ENCODE data around the gene OSBPL6.

Gene OSBPL6

DNA sequence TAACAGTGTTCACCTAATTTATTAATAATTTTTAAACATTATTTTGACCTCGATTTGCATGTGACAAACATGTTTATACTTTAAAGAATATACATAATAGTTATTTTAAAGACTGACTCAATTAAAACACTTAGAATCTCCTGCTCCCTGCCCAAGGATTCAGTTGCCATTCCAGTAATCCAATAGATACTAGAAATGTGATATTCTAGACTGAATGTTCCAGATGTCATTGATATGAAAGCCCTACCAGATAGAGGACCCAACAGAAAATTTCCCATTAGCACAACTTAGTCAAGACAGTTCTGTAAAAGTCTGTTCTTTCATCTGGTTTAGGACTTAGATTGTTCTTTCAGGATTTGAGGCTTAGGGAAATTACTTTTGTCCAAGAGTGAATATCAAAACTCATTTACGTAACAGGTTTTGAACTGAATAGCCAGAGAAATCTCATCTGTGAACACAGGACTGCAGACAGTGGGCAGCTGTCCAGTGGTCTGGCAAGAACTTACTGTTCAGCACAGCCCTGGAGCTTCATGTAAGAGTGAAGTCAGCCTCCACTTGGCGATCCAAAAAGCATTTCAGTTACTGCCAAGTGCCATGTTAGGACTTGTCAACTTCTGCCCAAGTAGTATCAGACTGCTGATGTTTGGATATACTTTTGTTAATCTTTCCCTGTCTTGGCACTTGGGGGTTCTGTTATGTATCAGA, 77.5 kb downstream of the OSBPL6 start:
- peak; percentile 42; the same call in 1 of the 3 replicates for ATAC-seq
- TF ChIP-seq ZNF70 (CRISPR knock-in tag; IDR thresholded peaks at IDR 0.05) (no peak), ISL1 (CRISPR knock-in tag; IDR thresholded peaks at IDR 0.05) (no peak), ZNF8 (CRISPR knock-in tag; IDR thresholded peaks at IDR 0.05) (no peak), OSR1 (CRISPR knock-in tag; IDR thresholded peaks at IDR 0.05) (no peak), ZFP3 (CRISPR knock-in tag; IDR thresholded peaks at IDR 0.05) (no peak), TCF4 (CRISPR knock-in tag; IDR thresholded peaks at IDR 0.05; ENCODE audit: borderline replicate concordance) (no peak), ZNF565 (CRISPR knock-in tag; conservative IDR thresholded peaks at IDR 0.05; ENCODE audit: low read depth) (no peak), RARB (CRISPR knock-in tag; IDR thresholded peaks at IDR 0.05) (no peak), TOX (CRISPR knock-in tag; IDR thresholded peaks at IDR 0.05; ENCODE audit: borderline replicate concordance) (no peak), GLIS3 (CRISPR knock-in tag; IDR thresholded peaks at IDR 0.05) (no peak)
- TF ChIP-seq, protein P1, sequence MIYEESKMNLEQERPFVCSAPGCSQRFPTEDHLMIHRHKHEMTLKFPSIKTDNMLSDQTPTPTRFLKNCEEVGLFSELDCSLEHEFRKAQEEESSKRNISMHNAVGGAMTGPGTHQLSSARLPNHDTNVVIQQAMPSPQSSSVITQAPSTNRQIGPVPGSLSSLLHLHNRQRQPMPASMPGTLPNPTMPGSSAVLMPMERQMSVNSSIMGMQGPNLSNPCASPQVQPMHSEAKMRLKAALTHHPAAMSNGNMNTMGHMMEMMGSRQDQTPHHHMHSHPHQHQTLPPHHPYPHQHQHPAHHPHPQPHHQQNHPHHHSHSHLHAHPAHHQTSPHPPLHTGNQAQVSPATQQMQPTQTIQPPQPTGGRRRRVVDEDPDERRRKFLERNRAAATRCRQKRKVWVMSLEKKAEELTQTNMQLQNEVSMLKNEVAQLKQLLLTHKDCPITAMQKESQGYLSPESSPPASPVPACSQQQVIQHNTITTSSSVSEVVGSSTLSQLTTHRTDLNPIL (CRISPR knock-in tag; IDR thresholded peaks at IDR 0.05; ENCODE audit: low read depth) = no peak
- TF ChIP-seq, protein P2, sequence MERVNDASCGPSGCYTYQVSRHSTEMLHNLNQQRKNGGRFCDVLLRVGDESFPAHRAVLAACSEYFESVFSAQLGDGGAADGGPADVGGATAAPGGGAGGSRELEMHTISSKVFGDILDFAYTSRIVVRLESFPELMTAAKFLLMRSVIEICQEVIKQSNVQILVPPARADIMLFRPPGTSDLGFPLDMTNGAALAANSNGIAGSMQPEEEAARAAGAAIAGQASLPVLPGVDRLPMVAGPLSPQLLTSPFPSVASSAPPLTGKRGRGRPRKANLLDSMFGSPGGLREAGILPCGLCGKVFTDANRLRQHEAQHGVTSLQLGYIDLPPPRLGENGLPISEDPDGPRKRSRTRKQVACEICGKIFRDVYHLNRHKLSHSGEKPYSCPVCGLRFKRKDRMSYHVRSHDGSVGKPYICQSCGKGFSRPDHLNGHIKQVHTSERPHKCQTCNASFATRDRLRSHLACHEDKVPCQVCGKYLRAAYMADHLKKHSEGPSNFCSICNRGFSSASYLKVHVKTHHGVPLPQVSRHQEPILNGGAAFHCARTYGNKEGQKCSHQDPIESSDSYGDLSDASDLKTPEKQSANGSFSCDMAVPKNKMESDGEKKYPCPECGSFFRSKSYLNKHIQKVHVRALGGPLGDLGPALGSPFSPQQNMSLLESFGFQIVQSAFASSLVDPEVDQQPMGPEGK (CRISPR knock-in tag; IDR thresholded peaks at IDR 0.05; ENCODE audit: borderline replicate concordance) = no peak
- TF ChIP-seq, protein P3, sequence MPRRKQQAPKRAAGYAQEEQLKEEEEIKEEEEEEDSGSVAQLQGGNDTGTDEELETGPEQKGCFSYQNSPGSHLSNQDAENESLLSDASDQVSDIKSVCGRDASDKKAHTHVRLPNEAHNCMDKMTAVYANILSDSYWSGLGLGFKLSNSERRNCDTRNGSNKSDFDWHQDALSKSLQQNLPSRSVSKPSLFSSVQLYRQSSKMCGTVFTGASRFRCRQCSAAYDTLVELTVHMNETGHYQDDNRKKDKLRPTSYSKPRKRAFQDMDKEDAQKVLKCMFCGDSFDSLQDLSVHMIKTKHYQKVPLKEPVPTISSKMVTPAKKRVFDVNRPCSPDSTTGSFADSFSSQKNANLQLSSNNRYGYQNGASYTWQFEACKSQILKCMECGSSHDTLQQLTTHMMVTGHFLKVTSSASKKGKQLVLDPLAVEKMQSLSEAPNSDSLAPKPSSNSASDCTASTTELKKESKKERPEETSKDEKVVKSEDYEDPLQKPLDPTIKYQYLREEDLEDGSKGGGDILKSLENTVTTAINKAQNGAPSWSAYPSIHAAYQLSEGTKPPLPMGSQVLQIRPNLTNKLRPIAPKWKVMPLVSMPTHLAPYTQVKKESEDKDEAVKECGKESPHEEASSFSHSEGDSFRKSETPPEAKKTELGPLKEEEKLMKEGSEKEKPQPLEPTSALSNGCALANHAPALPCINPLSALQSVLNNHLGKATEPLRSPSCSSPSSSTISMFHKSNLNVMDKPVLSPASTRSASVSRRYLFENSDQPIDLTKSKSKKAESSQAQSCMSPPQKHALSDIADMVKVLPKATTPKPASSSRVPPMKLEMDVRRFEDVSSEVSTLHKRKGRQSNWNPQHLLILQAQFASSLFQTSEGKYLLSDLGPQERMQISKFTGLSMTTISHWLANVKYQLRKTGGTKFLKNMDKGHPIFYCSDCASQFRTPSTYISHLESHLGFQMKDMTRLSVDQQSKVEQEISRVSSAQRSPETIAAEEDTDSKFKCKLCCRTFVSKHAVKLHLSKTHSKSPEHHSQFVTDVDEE (CRISPR knock-in tag; IDR thresholded peaks at IDR 0.05) = no peak

DNA sequence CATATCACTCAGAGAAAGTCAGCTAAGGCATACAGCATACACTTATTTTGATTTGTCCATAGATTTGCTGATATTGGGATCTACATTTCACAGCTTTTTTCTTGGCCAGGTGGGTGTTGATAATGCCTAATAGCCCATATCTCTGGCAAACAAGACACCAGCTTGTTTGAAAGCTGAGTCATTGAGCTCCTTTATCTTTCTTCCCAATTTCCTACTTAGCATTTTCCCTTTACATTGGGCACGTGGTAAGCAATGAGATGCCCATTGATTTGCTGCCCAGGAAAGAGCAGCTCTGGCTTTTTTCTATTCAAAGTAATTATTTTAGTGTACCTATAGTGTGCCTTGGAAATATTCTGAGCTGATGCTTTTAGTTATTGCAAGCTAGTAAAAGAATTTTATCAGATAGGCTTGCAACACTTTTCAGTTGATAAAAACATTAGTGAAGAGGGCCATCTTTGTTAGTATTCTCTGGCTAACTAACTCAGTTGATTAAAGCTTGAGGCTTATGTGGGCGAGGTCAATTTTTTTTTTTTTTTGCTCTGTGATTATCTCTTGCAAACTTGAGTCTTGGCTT, 79.6 kb downstream of the OSBPL6 start:
- ATAC-seq = no peak
- TF ChIP-seq ZFP3 (CRISPR knock-in tag; IDR thresholded peaks at IDR 0.05) (no peak), ARNTL (CRISPR knock-in tag; IDR thresholded peaks at IDR 0.05; ENCODE audit: borderline replicate concordance, low read depth) (no peak), ZNF8 (CRISPR knock-in tag; IDR thresholded peaks at IDR 0.05) (no peak), OSR1 (CRISPR knock-in tag; IDR thresholded peaks at IDR 0.05) (no peak), ZNF565 (CRISPR knock-in tag; conservative IDR thresholded peaks at IDR 0.05; ENCODE audit: low read depth) (no peak), SNAI2 (CRISPR knock-in tag; IDR thresholded peaks at IDR 0.05) (no peak), TOX (CRISPR knock-in tag; IDR thresholded peaks at IDR 0.05; ENCODE audit: borderline replicate concordance) (no peak), PPARA (CRISPR knock-in tag; IDR thresholded peaks at IDR 0.05; ENCODE audit: borderline replicate concordance) (no peak), GLIS3 (CRISPR knock-in tag; IDR thresholded peaks at IDR 0.05) (no peak), RARB (CRISPR knock-in tag; IDR thresholded peaks at IDR 0.05) (no peak), CSDC2 (CRISPR knock-in tag; IDR thresholded peaks at IDR 0.05) (no peak), ZNF70 (CRISPR knock-in tag; IDR thresholded peaks at IDR 0.05) (no peak)
- TF ChIP-seq, protein P4, sequence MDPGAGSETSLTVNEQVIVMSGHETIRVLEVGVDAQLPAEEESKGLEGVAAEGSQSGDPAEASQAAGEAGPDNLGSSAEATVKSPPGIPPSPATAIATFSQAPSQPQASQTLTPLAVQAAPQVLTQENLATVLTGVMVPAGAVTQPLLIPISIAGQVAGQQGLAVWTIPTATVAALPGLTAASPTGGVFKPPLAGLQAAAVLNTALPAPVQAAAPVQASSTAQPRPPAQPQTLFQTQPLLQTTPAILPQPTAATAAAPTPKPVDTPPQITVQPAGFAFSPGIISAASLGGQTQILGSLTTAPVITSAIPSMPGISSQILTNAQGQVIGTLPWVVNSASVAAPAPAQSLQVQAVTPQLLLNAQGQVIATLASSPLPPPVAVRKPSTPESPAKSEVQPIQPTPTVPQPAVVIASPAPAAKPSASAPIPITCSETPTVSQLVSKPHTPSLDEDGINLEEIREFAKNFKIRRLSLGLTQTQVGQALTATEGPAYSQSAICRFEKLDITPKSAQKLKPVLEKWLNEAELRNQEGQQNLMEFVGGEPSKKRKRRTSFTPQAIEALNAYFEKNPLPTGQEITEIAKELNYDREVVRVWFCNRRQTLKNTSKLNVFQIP (CRISPR knock-in tag; IDR thresholded peaks at IDR 0.05; ENCODE audit: borderline replicate concordance, low read depth) = no peak
- TF ChIP-seq, protein P1 (CRISPR knock-in tag; IDR thresholded peaks at IDR 0.05; ENCODE audit: low read depth) = no peak
- TF ChIP-seq, protein P2 (CRISPR knock-in tag; IDR thresholded peaks at IDR 0.05; ENCODE audit: borderline replicate concordance) = no peak
